WTC11 (cell line): ENCODE measurements around the gene WNK2. TPM values are rescaled to one million over a fixed set of nuclear protein-coding genes. Genes with fewer than 3 reads are reported as not detected.

Experiments
- ATAC-seq: fragments of 200-7000 bp; cut with Tn5 transposase; 2 replicates; pipeline ENCODE4 v1.10.0; 2021; ENCODE audit warnings: mild to moderate bottlenecking, moderate library complexity
- CTCF ChIA-PET: fragments of 300-600 bp; sonication (Branson Sonifier 250); formaldehyde crosslinking; loops from one replicate; lab custom pipeline; 2021; ENCODE audit warnings: antibody characterized with exemption; lab: Charles Lee
- POLR2A ChIA-PET: fragments of 350-600 bp; sonication (Branson Sonifier 250); formaldehyde crosslinking; loops from one replicate; lab custom pipeline; 2021; ENCODE audit warnings: antibody characterized with exemption; lab: Charles Lee
- DNase-seq: peaks from one replicate; pipeline ENCODE4 v3.0.0; 2021; ENCODE audit warnings: low spot score
- H3K27ac Mint-ChIP-seq: 2 replicates; pipeline ENCODE4 v1.8.0; 2021; ENCODE audit warnings: mixed read lengths
- H3K27me3 Mint-ChIP-seq: 2 replicates; pipeline ENCODE4 v1.8.0; 2021; ENCODE audit warnings: low read depth, mild to moderate bottlenecking, moderate library complexity, mixed read lengths
- H3K36me3 Mint-ChIP-seq: 2 replicates; pipeline ENCODE4 v1.8.0; 2021; ENCODE audit warnings: mixed read lengths
- H3K4me1 Mint-ChIP-seq: 2 replicates; pipeline ENCODE4 v1.8.0; 2022; ENCODE audit warnings: mixed read lengths
- H3K4me3 Mint-ChIP-seq: 2 replicates; pipeline ENCODE4 v1.8.0; 2021; ENCODE audit warnings: mild to moderate bottlenecking, moderate library complexity, mixed read lengths
- H3K9me3 Mint-ChIP-seq: 2 replicates; pipeline ENCODE4 v1.8.0; 2021; ENCODE audit warnings: mixed read lengths
- ARID4B ChIP-seq: sonication (generic); formaldehyde crosslinking; IDR thresholded peaks from 2 replicates; pipeline ENCODE4 v1.8.0; 2023; ENCODE audit warnings: missing genetic modification reagents, mild to moderate bottlenecking, borderline replicate concordance
- ATF3 ChIP-seq: sonication (generic); formaldehyde crosslinking; conservative IDR thresholded peaks from 2 replicates; pipeline ENCODE4 v1.8.1; 2022; ENCODE audit warnings: mild to moderate bottlenecking, missing genetic modification reagents
- CTCF ChIP-seq: fragments of 200-600 bp; IDR thresholded peaks from 2 replicates; pipeline ENCODE4 v1.8.0; 2022; ENCODE audit warnings: antibody characterized with exemption
- FOXJ3 ChIP-seq: sonication (generic); formaldehyde crosslinking; IDR thresholded peaks from 2 replicates; pipeline ENCODE4 v1.9.0; 2021; ENCODE audit warnings: missing genetic modification reagents, mild to moderate bottlenecking, borderline replicate concordance
- GTF2I ChIP-seq: fragments of 250-450 bp; sonication (Bioruptor Pico); conservative IDR thresholded peaks from 2 replicates; pipeline ENCODE4 v1.4.0; 2021; ENCODE audit warnings: mild to moderate bottlenecking
- KAT7 ChIP-seq: sonication (generic); formaldehyde crosslinking; IDR thresholded peaks from 2 replicates; pipeline ENCODE4 v1.8.1; 2023; ENCODE audit warnings: missing genetic modification reagents, mild to moderate bottlenecking, borderline replicate concordance
- NR3C1 ChIP-seq: sonication (generic); formaldehyde crosslinking; conservative IDR thresholded peaks from 2 replicates; pipeline ENCODE4 v1.8.1; 2023; ENCODE audit warnings: low read depth, mild to moderate bottlenecking, missing genetic modification reagents
- RELA ChIP-seq: sonication (generic); formaldehyde crosslinking; IDR thresholded peaks from 2 replicates; pipeline ENCODE4 v1.8.1; 2022; ENCODE audit warnings: missing genetic modification reagents, mild to moderate bottlenecking, borderline replicate concordance
- TEAD1 ChIP-seq: sonication (generic); formaldehyde crosslinking; IDR thresholded peaks from 2 replicates; pipeline ENCODE4 v1.8.0; 2022; ENCODE audit warnings: mild to moderate bottlenecking, missing genetic modification reagents
- TP53 ChIP-seq: sonication (generic); formaldehyde crosslinking; IDR thresholded peaks from 2 replicates; pipeline ENCODE4 v1.8.1; 2023; ENCODE audit warnings: mild to moderate bottlenecking, missing genetic modification reagents
- USF1 ChIP-seq: sonication (generic); formaldehyde crosslinking; IDR thresholded peaks from 2 replicates; pipeline ENCODE4 v1.8.0; 2022; ENCODE audit warnings: mild to moderate bottlenecking, missing genetic modification reagents
- ZBTB21 ChIP-seq: sonication (generic); formaldehyde crosslinking; IDR thresholded peaks from 2 replicates; pipeline ENCODE4 v1.8.1; 2023; ENCODE audit warnings: mild to moderate bottlenecking, missing genetic modification reagents, borderline replicate concordance
- ZNF121 ChIP-seq: sonication (generic); formaldehyde crosslinking; IDR thresholded peaks from 2 replicates; pipeline ENCODE4 v1.8.0; 2023; ENCODE audit warnings: missing genetic modification reagents
- ZNF138 ChIP-seq: sonication (generic); formaldehyde crosslinking; conservative IDR thresholded peaks from 2 replicates; pipeline ENCODE4 v1.8.1; 2022; ENCODE audit warnings: mild to moderate bottlenecking, moderate library complexity, missing genetic modification reagents
- ZNF232 ChIP-seq: sonication (generic); formaldehyde crosslinking; IDR thresholded peaks from 2 replicates; pipeline ENCODE4 v1.8.0; 2022; ENCODE audit warnings: mild to moderate bottlenecking, missing genetic modification reagents
- ZNF317 ChIP-seq: sonication (generic); formaldehyde crosslinking; IDR thresholded peaks from 2 replicates; pipeline ENCODE4 v1.8.1; 2023; ENCODE audit warnings: low read depth, mild to moderate bottlenecking, moderate library complexity, missing genetic modification reagents, borderline replicate concordance
- ZNF396 ChIP-seq: fragments of 250-450 bp; sonication (Bioruptor Pico); IDR thresholded peaks from 2 replicates; pipeline ENCODE4 v1.8.0; 2021; ENCODE audit warnings: mild to moderate bottlenecking, moderate library complexity, borderline replicate concordance
- ZNF671 ChIP-seq: fragments of 250-450 bp; sonication (Bioruptor Pico); IDR thresholded peaks from 2 replicates; pipeline ENCODE4 v1.8.0; 2021; ENCODE audit warnings: mild to moderate bottlenecking
- total RNA-seq: library from RNA; stranded (reverse); gene quantifications from 3 replicates; pipeline ENCODE4 v1.2.3, GENCODE V29; 2021
- TF ChIP-seq, protein P1 (sequence below): fragments of 250-450 bp; sonication (Bioruptor Pico); IDR thresholded peaks from 2 replicates; pipeline ENCODE4 v1.9.0; 2021; ENCODE audit warnings: moderate library complexity, mild to moderate bottlenecking, inconsistent platforms, borderline replicate concordance

WNK2 gene
- total RNA-seq, 1 experiment from 2014 or later = 120 TPM

GRCh38 chr9:93267091-93267541 lies 83.2 kb downstream of the WNK2 start:
- H3K4me1 Mint-ChIP-seq = no peaks in the 10 kb centered on the region
- H3K4me3 Mint-ChIP-seq = no peak overlapping the region
- ChIA-PET POLR2A (no interaction called here), CTCF (no interaction called here)
- H3K9me3 Mint-ChIP-seq = peaks cover 4% of the 10 kb centered on the region; the same call in 1 of the 2 replicates
- ATAC-seq (no peak), DNase-seq (no peak)
- TF ChIP-seq USF1 (CRISPR knock-in tag) (no peak), ZNF121 (0 out of 2 replicates have a peak, but pooled peaks have one; percentile 9), GTF2I (CRISPR knock-in tag) (no peak), ZBTB21 (CRISPR knock-in tag) (no peak)
- H3K27me3 Mint-ChIP-seq = no peaks in the 10 kb centered on the region
- no peak overlapping the region for H3K27ac Mint-ChIP-seq
- peaks cover 43% of the 10 kb centered on the region for H3K36me3 Mint-ChIP-seq

DNA sequence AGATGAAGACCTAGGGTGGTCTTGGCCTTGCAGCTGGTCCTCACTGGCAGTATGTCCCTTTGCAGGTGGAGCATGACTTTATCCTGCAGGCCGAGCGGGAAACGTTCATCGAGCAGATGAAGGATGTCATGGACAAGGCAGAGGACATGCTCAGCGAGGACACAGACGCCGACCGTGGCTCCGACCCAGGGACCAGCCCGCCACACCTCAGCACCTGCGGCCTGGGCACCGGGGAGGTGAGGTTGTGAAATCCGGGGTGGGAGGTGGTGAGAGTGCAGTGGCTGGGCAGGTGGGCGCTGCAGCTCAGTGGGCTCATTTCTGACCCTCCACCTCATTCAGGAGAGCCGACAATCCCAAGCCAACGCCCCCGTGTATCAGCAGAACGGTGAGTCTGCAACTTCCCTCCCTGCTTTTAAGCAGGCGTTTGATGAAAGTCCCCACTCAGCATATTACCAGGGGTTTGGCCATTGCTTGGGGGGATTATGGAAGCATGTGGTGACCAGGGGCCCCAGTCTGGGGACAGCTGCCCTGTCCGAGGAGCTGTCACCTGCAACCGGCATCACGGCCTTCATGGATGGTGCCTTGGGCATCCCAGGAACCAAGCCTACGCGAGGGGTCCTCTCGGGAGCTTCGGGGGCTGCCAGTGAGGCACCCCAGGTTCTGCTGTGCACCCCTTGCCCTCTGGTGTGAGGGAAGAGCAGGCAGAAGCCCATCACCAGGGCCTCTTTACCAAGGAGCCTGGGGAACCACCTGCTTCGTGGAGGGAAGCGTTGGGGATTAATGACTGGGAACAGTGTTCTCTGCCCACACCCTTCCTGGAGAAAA lies 84.0 kb downstream of the WNK2 start:
- CTCF ChIA-PET = interaction anchor here (1.8 kb wide), 1 partner anchor 114 kb away, joined by 9 read pairs; no protein-coding TSS in a partner anchor
- TF ChIP-seq TEAD1 (no peak), ZNF317 (CRISPR knock-in tag) (no peak), ZNF232 (CRISPR knock-in tag) (no peak), ARID4B (CRISPR knock-in tag) (no peak), CTCF (no peak), ZNF396 (CRISPR knock-in tag) (no peak), ZBTB21 (CRISPR knock-in tag) (no peak), ATF3 (CRISPR knock-in tag) (no peak), RELA (CRISPR knock-in tag) (no peak), FOXJ3 (CRISPR knock-in tag) (no peak), NR3C1 (CRISPR knock-in tag) (no peak), ZNF138 (no peak), TP53 (CRISPR knock-in tag) (no peak), ZNF671 (no peak), KAT7 (CRISPR knock-in tag) (no peak)
- TF ChIP-seq, protein P1, sequence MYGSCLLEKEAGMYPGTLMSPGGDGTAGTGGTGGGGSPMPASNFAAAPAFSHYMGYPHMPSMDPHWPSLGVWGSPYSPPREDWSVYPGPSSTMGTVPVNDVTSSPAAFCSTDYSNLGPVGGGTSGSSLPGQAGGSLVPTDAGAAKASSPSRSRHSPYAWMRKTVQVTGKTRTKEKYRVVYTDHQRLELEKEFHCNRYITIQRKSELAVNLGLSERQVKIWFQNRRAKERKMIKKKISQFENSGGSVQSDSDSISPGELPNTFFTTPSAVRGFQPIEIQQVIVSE (CRISPR knock-in tag) = no peak
- no peaks in the 10 kb centered on the region for H3K27me3 Mint-ChIP-seq
- POLR2A ChIA-PET = no interaction called here
- peak overlapping the region; percentile 65; the same call in 1 of the 2 replicates for H3K27ac Mint-ChIP-seq
- no peaks in the 10 kb centered on the region for H3K4me1 Mint-ChIP-seq
- ATAC-seq (no peak), DNase-seq (no peak)
- peaks cover 46% of the 10 kb centered on the region for H3K36me3 Mint-ChIP-seq
- H3K9me3 Mint-ChIP-seq = peaks cover 5% of the 10 kb centered on the region; the same call in 1 of the 2 replicates
- H3K4me3 Mint-ChIP-seq = no peak overlapping the region
